HG03175 (cell line): ENCODE data around the gene KHNYN.
"Not testable (repeated sequence)": the region's sequence is repeated elsewhere in the genome, so short reads cannot be mapped to it uniquely, and the experiment has no call there.

Experiments used
- ATAC-seq: cut with Tn5 transposase; IDR thresholded peaks from one replicate; pipeline ENCODE4 v1.9.1; 2021; ENCODE audit warnings: mild to moderate bottlenecking, moderate library complexity; ENCODE audit not compliant: unreplicated experiment

Gene KHNYN

GRCh38 chr14:24465805-24466204 is 36.1 kb downstream of the KHNYN start:
- no peak for ATAC-seq

DNA sequence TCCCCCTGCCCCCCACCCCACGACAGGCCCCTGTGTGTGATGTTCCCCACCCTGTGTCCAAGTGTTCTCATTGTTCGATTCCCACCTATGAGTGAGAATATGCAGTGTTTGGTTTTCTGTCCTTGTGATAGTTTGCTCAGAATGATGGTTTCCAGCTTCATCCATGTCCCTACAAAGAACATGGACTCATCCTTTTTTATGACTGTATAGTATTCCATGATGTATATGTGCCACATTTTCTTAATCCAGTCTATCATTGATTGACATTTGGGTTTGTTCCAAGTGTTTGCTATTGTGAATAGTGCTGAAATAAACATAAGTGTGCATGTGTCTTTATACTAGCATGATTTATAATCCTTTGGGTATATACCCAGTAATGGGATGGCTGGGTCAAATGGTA is 40.7 kb downstream of the KHNYN start:
- not testable (repeated sequence) for ATAC-seq

DNA sequence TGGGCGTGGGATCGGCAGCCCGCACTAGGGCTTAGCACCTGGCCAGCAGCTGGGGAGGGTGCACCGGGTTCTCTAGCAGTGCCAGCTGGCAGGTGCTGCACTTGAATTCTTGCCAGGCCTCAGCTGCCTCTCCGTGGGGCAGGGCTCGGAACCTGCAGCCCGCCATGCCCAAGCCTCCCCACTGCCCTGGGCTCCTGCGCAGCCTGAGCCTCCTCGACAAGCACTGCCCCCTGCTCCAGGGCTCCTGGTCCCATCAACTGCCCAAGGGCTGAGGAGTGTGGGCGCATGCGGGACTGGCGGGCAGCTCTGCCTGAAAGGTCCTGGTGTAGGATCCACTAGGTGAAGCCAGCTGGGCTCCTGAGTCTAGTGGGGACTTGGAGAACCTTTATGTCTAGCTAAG is 43.5 kb downstream of the KHNYN start:
- ATAC-seq = no peak

DNA sequence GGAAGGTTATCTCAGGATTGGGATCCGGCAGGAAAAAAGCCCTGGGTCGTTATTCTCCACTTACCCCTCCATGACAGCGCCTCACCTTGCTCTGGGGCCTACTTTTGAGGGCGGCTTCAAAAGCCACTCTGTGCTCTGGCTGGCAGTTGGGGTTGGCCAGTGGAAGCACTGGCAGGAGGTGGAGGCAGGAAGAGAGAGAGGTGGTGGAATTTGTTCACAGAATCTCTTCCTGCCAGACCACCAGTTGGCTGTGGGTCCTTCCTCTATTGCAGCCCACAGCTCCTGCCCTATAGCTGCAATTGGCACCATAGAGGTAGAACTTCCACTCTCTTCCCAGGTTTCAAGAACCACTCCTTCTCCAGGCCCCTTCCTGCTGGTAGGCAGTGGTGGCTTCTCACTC is 45.5 kb downstream of the KHNYN start:
- no peak for ATAC-seq

DNA sequence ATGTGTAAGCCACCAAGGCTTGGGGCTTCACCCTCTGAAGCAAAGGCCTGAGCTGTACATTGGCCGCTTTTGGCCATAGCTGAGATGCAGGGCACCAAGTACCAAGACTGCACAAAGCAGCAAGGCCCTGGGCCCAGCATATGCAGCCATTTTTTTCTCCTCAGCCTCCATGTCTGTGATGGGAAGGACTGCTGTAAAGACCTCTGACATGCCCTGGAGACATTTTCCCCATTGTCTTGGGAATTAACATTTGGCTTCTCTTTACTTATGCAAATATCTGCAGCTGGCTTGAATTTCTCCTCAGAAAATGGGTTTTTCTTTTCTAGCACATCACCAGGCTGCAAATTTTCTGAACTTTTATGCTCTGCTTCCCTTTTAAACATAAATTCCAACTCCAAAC is 50.2 kb downstream of the KHNYN start:
- not testable (repeated sequence) for ATAC-seq

GRCh38 chr14:24481622-24482324 is 52.0 kb downstream of the KHNYN start:
- ATAC-seq = peak; percentile 76

DNA sequence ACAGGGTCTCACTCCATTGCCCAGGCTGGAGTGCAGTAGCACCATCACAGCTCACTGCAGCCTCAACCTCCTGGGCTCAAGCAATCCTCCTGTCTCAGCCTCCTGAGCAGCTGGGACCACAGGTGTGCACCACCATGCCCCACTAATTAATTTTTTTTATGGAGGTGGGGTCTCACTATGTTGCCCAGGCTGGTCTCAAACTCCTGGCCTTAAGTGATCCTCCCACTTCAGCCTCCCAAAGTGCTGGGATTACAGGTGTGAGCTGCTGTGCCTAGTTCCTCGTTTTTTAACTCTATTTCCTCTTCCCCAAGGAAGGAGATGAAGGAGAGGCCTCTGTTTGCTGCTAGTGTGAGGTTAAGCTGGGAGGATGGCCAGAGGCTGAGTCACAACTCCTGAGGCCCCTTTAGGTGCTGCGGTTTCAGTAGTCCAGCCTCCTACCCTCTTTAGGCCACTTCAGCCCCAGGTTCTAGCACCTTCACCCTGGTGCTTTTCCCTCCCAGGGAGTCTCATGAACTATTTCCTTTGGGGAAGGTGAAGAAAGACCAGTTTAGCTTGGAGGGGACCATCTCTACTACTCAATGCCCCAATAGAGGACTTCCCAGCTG is 53.0 kb downstream of the KHNYN start:
- not testable (repeated sequence) for ATAC-seq

DNA sequence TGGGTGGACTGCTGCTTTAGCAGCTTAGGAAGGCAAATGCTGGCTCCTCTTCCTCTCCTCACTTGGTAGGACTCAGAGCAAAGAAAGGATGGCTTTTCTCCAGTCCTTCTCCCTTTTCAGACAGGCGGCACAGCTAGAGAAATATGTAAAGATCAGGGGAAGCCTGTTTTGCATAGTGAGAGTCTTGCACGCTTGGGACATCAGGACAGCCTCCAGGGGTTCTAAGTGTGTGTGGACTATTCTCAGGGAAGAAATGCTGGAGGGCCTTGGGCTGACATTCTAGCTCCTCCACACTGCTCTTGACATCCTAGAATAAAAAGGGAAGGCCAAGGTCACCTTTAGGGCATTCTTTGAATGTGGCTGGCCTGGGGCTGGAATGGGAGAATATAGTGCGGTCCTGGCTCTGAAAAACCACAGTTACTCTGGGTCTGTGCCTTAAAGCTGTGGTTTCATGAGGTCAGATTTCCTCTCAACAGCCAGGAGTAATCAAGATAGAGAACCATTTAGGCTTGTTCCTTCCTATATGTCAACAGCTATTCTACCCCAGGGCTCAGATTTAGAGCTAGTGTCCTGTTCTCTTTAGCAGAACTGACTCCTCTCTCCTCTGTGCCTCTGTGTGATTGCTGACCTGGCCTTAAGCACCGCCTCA is 54.0 kb downstream of the KHNYN start:
- no peak for ATAC-seq
